COLO668 (cell line): Measurements from ENCODE around the gene RPS6KA4.

ENCODE experiments used
- DNase-seq: peaks from one replicate; lab custom pipeline; 2025; ENCODE audit not compliant: unreplicated experiment; lab: John Stamatoyannopoulos, UW

RPS6KA4 gene

GRCh38 chr11:64364435-64364834, 5.5 kb downstream of the RPS6KA4 start:
- DNase-seq, result no peak

GRCh38 chr11:64364911-64365310, 5.9 kb downstream of the RPS6KA4 start:
- DNase-seq, result no peak

DNA sequence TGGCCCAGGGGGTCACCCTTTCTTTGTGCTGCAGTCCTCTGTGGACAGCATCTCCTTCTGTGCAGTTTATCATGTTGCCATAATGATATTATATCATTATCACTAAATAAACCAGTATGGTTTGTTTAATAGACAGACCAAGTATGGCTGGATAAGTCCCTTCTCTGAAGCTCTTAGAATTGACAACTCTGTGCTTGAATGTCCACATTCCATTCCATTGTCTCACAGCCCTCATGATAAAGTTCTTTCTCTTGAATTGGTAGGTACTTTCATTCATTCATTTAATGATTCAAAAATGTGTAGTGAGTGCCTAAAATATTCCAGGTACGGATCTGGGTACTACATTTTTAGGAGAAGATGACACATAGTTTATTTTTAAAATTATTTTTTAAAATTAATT, 7.8 kb downstream of the RPS6KA4 start:
- no peak for DNase-seq

DNA sequence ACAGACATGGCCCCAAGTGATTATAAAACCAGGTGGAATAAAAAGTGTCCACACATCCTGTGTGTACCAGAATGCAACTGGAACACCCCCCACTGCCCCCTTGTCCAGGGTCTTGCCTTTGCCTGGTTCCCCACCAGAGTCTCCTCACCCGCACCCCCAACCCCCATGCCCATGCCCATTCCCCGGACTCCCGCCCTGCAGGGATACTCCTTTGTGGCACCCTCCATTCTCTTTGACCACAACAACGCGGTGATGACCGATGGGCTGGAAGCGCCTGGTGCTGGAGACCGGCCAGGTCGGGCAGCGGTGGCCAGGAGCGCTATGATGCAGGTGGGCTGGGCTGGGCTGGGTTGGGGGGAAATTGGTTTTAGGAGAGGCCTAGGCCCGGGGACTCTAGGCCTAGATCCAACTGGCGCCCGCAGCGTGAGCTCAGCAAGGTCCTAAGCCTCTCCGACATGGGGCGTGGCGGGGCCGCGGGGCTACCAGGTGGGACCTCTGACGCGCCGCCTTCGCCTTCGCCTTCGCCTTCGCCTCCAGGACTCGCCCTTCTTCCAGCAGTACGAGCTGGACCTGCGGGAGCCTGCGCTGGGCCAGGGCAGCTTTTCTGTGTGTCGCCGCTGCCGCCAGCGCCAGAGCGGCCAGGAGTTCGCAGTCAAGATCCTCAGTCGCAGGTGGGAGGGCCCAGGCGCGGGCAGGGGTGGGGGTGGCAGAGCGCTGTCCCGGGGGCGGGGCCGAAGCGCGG, 9.1 kb downstream of the RPS6KA4 start:
- DNase-seq, result no peak

DNA sequence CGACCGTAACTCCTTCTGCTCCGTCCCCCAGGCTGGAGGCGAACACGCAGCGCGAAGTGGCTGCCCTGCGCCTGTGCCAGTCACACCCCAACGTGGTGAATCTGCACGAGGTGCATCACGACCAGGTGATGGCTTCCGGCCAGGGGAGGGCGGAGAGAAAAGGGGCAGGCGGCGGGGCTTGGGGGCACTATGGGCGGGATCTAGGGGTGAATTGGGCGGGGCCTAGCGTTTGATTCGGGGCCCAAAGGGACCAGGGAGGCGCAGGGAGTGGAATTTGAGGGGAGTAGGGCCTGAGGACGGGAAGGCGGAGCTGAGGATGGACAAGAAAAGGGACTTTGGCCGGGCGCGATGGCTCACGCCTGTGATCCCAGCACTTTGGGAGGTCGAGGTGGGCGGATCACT, 9.7 kb downstream of the RPS6KA4 start:
- no peak for DNase-seq

GRCh38 chr11:64369440-64370421, 10.8 kb downstream of the RPS6KA4 start:
- DNase-seq, result no peak

DNA sequence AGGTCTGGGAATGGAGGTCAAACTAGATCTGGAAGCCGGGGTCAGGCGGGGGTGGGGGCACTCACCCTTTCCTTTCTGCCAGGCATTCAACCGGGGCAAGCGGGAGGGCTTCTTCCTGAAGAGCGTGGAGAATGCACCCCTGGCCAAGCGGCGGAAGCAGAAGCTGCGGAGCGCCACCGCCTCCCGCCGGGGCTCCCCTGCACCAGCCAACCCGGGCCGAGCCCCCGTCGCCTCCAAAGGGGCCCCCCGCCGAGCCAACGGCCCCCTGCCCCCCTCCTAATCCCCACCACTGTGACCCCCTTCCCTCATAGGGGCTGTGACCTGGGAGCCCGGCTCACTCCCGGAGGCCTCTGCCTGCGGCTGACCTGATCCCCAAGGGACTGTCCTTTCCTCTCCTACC, 12.2 kb downstream of the RPS6KA4 start:
- DNase-seq, result no peak

DNA sequence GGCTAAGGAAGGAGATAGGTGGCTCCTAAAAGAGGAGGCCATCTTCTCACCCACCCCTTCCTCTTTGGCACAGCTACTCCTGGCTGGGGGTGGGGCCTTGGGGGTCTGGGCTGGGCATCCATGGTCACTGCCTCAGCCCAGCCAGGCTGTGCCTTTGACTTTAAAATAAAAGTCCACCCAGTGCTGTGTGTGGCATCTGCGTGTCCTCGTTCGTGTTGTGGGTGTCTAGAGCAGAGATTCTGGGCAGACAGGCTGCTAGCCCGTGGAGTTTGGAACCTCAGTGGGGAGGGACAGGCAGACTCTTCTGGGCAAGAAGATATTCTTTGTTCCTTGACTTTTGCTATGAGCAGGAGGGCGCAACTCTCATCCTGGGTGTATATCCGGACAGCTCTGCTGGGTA, 13.1 kb downstream of the RPS6KA4 start:
- no peak for DNase-seq

DNA sequence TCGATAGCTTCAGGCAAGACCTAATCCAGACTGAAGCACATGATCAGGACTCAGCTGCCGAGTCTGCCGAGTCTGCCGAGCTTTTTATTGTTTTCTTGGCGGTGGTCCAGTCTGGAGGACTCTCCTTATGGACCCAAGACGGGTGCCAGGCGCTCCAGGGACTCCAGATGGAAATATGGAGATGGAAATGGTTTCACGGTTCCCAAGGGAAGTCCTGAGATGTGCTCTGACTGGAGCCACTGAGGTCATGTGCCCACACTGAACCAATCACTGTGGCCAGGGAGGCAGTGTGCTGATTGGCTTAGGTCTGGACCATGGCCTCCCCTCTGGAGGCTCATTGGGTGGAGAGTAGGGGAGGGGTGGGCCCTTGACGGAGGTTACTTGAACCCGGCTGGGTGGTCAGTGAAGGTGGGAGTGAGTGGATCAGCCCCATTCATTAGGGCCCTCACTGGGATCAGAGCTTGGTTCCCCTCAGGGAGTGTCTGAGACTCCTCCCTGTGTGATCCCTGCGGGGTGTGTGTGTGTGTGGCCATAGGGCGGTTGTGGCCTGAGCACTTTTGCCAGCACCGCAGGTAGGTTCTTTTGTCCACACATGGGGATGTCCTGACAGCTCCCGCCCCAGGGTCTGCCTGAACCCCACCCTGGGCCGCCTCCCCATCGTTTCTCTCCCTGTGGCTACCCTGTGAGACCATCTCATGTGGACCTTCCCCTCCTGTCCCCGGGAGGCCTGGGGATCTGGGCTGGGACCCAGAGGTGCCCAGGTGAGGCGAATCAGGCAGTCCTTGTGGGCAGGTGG, 14.0 kb downstream of the RPS6KA4 start:
- DNase-seq, result peak; percentile 44

DNA sequence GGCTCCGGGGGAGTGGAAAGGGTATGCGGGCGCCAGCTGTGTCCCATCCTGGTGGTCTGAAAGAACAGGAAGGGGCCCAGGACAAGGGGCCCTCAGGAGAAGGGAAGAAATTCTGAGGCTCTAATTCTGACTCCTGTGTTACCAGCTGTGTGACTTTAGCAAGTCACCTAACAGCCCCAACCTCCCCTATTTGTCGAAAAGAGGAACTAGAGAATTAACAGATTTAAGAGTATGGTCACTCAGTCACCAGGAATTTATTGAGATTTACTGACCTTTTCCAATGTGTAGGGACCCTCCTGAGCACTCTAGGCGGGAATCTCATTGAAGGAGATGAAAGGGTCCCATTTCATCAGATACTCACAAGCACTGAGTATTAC, 14.6 kb downstream of the RPS6KA4 start:
- DNase-seq, result no peak

DNA sequence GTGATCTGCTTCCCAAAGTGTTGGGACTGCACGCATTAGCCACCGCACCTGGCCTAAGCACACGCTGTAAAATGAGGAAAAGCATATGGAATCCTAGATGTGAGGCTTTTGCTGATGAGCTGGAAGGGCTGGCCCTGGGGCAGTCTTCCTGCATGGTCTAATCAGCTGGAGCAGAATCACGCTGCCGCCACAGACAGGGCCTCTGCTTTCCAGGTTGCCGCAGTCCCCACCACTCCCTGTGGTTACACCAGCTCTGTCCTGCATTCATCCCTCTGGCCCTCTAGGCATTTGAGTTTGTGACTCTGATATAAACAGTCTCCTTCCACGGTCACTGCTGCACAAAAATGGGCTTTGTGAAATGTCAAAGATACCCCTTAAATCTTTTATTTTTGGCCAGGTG, 17.1 kb downstream of the RPS6KA4 start:
- DNase-seq, result no peak

- DNase-seq, result peak; percentile 14
These were observed 19.4 kb downstream of the RPS6KA4 start for GRCh38 chr11:64378335-64378880.

- no peak for DNase-seq
These were observed 20.2 kb downstream of the RPS6KA4 start for GRCh38 chr11:64379160-64379559.

DNA sequence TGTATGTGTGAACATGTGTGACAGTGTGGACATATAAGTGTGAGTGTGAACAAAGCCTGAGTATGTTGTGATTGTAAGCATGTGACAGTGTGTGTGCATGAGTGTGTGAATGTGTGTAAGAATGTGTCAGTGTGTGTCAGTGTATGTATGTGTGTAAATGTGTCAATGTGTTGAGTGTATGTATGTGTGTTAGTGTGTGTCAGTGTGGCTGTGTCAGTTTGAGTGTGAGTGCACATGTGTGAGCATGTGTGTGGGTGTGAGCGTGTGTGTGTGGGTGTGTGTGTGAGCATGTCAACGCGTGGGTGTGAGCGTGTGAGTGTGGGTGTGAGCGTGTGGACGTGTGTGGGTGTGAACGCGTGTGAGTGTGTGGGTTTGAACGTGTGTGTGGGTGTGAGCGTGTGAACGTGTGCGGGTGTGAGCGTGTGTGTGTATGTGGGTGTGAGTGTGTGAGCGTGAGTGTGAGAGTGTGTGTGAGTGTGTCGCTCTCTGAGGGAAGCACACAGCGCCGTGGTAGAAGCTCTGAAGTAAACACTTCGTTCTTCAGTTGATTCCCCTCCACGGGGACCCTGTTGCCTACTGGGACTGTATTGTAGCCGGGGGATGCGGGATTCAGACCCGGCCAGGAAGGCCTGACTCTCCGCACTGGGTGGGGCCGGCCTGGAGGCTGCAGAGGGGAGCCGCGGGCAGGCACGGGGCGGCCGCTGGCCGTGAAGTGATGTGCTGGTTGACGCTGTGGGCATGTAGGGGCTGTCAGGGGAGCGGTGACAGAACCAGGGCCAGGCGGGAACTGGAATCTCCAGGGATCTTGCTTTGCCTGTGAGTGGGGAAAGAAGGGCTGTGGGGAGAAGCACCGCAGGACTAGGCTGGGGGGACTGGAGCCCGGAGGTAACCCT, 21.1 kb downstream of the RPS6KA4 start:
- no peak for DNase-seq

DNA sequence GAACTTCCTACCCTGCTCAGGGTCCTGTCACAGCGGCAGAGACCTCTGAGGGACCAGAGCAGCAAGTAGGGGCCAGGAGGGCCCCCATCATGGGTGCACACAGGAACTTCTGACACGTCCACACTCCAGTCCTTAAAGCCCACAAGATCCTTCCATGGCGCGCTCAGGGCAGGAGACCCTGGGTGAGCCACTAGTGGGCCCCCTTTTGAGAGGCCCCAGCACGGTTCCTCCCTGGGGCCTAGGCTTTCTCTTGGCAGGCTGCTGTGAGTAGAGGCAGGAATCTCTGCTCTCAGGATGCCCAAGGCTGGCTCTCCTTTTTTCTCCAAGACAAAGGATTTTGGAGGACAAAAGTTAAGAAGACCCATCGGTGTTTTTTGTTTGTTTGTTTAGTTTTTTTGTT, 22.4 kb downstream of the RPS6KA4 start:
- DNase-seq, result no peak

- DNase-seq, result no peak
These were observed 23.1 kb downstream of the RPS6KA4 start for GRCh38 chr11:64382047-64382446.

DNA sequence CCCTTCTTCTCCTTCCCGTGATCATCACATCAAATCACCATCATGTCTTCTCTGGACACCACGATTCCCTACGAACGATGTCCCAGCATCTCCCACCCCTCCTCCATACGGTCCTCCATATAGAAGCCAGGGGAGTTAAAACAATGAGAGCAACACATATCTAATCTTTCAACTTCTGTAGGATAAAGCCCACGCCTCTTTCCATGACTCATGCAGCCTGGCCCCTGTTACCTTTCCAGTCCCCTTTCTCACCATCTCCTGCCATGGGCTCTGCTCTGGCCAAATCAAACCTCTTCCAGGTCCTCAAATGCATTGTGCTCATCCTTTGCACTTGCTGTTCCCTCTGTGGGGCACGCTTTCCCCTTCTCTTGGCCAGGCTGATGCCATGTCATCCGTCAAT, 23.6 kb downstream of the RPS6KA4 start:
- DNase-seq, result no peak

DNA sequence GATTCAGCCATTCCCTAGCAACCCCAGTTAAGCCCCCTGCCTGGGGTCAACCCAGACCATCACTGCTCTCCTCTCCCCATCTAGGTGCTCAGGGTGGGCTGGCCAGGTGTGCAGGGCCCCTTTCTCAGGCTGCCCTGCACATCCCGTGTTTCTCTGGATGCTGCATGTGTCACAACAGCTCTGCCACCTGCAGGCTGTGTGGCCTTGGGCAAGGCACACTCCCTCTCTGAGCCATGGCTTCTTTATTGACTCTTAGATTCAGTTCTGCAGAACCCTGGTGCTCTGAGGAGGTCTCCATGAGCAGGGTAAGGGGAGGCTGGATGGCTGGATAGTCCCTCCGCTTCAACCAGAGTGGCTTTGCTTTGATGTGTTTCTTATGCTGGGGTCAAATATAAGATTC, 24.6 kb downstream of the RPS6KA4 start:
- DNase-seq, result no peak

DNA sequence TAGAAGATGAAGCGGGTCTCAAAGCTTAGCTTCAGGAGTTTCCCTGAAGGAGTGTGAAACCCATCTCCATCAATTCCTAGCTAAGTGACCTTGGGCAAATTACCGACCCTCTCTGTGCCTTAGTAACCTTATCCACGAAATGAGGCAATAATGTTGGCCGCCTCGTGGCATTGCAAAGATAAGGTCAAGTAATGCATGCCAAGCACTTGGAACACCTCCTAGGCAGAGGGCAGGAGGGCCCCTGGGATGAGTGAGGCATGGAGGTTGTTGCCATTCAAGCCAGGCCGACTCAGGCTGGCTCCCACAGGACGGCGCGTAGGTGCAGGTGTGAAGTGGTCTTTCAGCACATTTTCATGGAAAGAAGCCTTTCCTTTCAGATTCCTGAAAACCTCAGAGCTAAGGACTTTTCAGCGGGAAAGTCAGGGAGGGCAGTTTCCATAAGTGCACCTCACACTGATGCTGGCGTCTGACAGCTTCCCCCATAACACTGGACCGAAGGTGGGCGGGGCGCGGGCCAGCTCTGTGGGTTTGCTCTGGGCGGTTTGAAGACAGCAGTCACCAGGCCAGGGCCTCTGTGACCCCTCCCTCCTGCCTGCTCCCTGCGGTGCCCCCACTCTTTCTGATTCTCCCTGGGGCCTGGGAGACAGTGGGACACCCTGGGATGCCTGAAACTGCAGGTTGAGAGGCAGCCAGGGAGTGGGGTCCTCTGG, 25.2 kb downstream of the RPS6KA4 start:
- DNase-seq, result no peak
